ENCODE measurements around the gene KDM4F.

- TF ChIP-seq CTCF (IDR thresholded peaks at IDR 0.05) = no peak
- TF ChIP-seq ZFX (IDR thresholded peaks at IDR 0.05; ENCODE audit: borderline replicate concordance) = no peak
Measured at GRCh38 chr11:95068549-95068948, 19.3 kb downstream of the KDM4F start.
